Kidney epithelial cell (primary cell): ENCODE data around the gene RTN4IP1. TPM values are rescaled to one million over a fixed set of nuclear protein-coding genes. Genes with fewer than 3 reads are reported as not detected.

Experiments
- DNase-seq: peaks from one replicate; pipeline ENCODE4 v3.0.0-alpha.2; 2010; ENCODE audit warnings: low read depth
- H3K27me3 ChIP-seq: 2 replicates; pipeline ENCODE4 v1.6.0; 2011; ENCODE audit warnings: low read length; ENCODE audit not compliant: control insufficient read depth, insufficient read depth
- H3K36me3 ChIP-seq: 2 replicates; pipeline ENCODE4 v1.5.1; 2011; ENCODE audit warnings: low read length; ENCODE audit not compliant: control insufficient read depth, insufficient read depth
- H3K4me3 ChIP-seq: 2 replicates; pipeline ENCODE4 v1.5.1; 2011; ENCODE audit warnings: low read depth, mild to moderate bottlenecking, control low read depth, low read length
- CTCF ChIP-seq: IDR thresholded peaks from 2 replicates; pipeline ENCODE4 v1.5.1; 2011; ENCODE audit warnings: mild to moderate bottlenecking, moderate library complexity, low read length, control low read depth, inconsistent platforms; ENCODE audit not compliant: insufficient read depth, poor library complexity, severe bottlenecking
- total RNA-seq: library from RNA; depleted of rRNA; stranded (reverse); fragments of >200 nt; gene quantifications from 2 replicates; pipeline ENCODE4 v1.2.3, GENCODE V29; 2015

RTN4IP1 gene
- total RNA-seq, 1 donor from 2014 or later: 8.2 TPM

GRCh38 chr6:106666282-106667021, 37.2 kb upstream of the RTN4IP1 start:
- TF ChIP-seq CTCF: no peak
- Histone ChIP-seq H3K27me3 (no peaks in the 10 kb centered on the region), H3K4me3 (no peak overlapping the region), H3K36me3 (no peaks in the 10 kb centered on the region)
- no peak for DNase-seq

- no peak overlapping the region for H3K4me3 ChIP-seq
- H3K27me3 ChIP-seq: no peaks in the 10 kb centered on the region
- no peak for TF ChIP-seq CTCF
- DNase-seq: no peak
- H3K36me3 ChIP-seq: no peaks in the 10 kb centered on the region
These were observed 33.2 kb upstream of the RTN4IP1 start for GRCh38 chr6:106662458-106662857.

GRCh38 chr6:106659859-106660258, 30.6 kb upstream of the RTN4IP1 start:
- no peak overlapping the region for H3K4me3 ChIP-seq
- TF ChIP-seq CTCF: no peak
- H3K27me3 ChIP-seq: no peaks in the 10 kb centered on the region
- no peak for DNase-seq
- H3K36me3 ChIP-seq: peaks cover 1% of the 10 kb centered on the region

- Histone ChIP-seq H3K36me3 (peaks cover 1% of the 10 kb centered on the region), H3K27me3 (no peaks in the 10 kb centered on the region), H3K4me3 (no peak overlapping the region)
- no peak for TF ChIP-seq CTCF
- no peak for DNase-seq
These were observed 29.2 kb upstream of the RTN4IP1 start for GRCh38 chr6:106658469-106658868.

- no peak for TF ChIP-seq CTCF
- Histone ChIP-seq H3K4me3 (no peak overlapping the region), H3K27me3 (no peaks in the 10 kb centered on the region), H3K36me3 (no peaks in the 10 kb centered on the region)
- no peak for DNase-seq
These were observed 19.5 kb upstream of the RTN4IP1 start for GRCh38 chr6:106648651-106649308.
